Lower lobe of right lung (tissue), 2 donors: ENCODE results near the gene SGK1. TPM values are rescaled to one million over a fixed set of nuclear protein-coding genes. Genes with fewer than 3 reads are reported as not detected.
A peak's percentile ranks its signal among the peaks of the same experiment; 100 is the strongest.

Experiments used
- ATAC-seq, 2 donors: fragments of 200-7000 bp; cut with Tn5 transposase; one replicate each; pipeline ENCODE4 v1.9.1; 2020 to 2022; ENCODE audit warnings: mild to moderate bottlenecking in 2 of 2, moderate library complexity in 2 of 2
- DNase-seq: peaks from one replicate; pipeline ENCODE4 v3.0.0-alpha.2; 2020
- H3K27ac ChIP-seq: fragments of 200-600 bp; one replicate; pipeline ENCODE4 v1.8.0; 2022
- H3K27me3 ChIP-seq: fragments of 200-600 bp; one replicate; pipeline ENCODE4 v1.8.0; 2022; ENCODE audit warnings: low read depth
- H3K36me3 ChIP-seq: fragments of 200-600 bp; one replicate; pipeline ENCODE4 v1.8.0; 2022; ENCODE audit warnings: mild to moderate bottlenecking
- H3K4me1 ChIP-seq: fragments of 200-600 bp; one replicate; pipeline ENCODE4 v1.8.0; 2022
- H3K4me3 ChIP-seq: fragments of 200-600 bp; one replicate; pipeline ENCODE4 v1.8.0; 2022; ENCODE audit warnings: mild to moderate bottlenecking
- H3K9me3 ChIP-seq: fragments of 200-600 bp; one replicate; pipeline ENCODE4 v1.8.0; 2022
- intact Hi-C: fragments of 100-400 bp; cut with DNase I; formaldehyde crosslinking; loops from one replicate; pipeline ENCODE4 v1.11.0; 2022
- total RNA-seq: library from RNA; stranded (reverse); fragmentation: NEBNext Ultra II Directional; extraction: Animal tissue kit (Norgen Biotek cat#: 25700); gene quantifications from one replicate; pipeline ENCODE4 v1.2.1, GENCODE V29; 2021
- TF ChIP-seq, protein P1 (sequence below): fragments of 200-600 bp; IDR thresholded peaks from one replicate; pipeline ENCODE4 v1.8.0; 2022; ENCODE audit warnings: antibody characterized with exemption, mild to moderate bottlenecking
- donor health status: DM: no; HTN: yes; CAD: no; lungs with severe emphysema.

SGK1 gene
- total RNA-seq, 1 donor from 2014 or later, result 195 TPM

DNA sequence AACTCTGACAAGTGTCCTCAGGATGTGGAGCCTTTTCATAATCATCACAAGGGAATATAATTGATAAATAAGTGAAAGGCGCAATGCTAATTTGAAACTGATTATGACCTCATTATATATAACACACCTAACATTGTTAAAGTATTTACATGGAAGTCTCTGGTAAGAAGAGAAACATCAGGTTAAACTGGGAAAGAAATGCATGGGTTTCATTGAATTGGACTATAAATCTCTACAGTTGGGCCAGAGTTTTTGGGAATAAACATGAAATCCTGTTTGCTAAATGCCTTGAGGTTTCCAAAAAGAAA, 1.0 kb upstream of the SGK1 start:
- TF ChIP-seq, protein P1, sequence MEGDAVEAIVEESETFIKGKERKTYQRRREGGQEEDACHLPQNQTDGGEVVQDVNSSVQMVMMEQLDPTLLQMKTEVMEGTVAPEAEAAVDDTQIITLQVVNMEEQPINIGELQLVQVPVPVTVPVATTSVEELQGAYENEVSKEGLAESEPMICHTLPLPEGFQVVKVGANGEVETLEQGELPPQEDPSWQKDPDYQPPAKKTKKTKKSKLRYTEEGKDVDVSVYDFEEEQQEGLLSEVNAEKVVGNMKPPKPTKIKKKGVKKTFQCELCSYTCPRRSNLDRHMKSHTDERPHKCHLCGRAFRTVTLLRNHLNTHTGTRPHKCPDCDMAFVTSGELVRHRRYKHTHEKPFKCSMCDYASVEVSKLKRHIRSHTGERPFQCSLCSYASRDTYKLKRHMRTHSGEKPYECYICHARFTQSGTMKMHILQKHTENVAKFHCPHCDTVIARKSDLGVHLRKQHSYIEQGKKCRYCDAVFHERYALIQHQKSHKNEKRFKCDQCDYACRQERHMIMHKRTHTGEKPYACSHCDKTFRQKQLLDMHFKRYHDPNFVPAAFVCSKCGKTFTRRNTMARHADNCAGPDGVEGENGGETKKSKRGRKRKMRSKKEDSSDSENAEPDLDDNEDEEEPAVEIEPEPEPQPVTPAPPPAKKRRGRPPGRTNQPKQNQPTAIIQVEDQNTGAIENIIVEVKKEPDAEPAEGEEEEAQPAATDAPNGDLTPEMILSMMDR, result no peak
- DNase-seq (no peak), ATAC-seq (no peak)
- intact Hi-C loops, result no loop called here
- H3K9me3 ChIP-seq, result no peaks in the 10 kb centered on the region
- no peaks in the 10 kb centered on the region for H3K4me1 ChIP-seq
- peaks cover 11% of the 10 kb centered on the region for H3K27me3 ChIP-seq
- H3K4me3 ChIP-seq, result no peak overlapping the region
- H3K27ac ChIP-seq, result no peak overlapping the region
- H3K36me3 ChIP-seq, result no peaks in the 10 kb centered on the region

DNA sequence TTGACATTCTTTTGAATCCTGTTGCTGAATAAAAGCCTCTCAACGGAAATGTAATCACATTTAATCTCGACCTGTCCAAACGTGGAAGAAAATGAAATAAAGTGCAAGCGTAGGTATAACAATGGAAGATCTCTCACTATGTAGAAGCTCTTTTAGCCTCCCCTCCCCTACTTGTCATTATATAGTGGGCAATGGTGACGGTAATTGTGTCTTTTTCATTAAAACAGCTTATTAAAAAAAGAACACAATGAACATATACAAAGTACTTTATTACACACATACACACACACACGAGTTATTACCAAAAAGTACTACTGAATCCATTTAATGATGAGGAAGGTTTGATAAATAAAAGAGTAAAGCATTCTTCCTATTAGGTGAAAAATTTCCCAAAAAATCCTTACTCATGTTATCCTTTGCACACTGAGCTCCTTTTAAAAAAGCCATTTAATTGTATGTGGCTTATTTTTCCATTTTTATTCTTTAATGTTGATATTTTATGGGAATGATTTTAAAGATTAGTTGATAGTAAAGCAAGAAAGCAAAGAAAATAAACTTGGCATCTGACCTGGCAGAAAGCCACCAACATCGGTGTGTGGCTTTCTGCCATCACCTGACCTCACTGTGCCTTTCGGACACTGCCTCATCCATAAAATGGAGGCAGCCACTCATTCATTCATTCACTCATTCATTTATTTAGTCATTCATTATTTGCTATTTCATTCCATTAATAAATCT, 493 bp upstream of the SGK1 start:
- no peak for ATAC-seq
- no peak overlapping the region for H3K27ac ChIP-seq
- no peak for DNase-seq
- no peaks in the 10 kb centered on the region for H3K4me1 ChIP-seq
- intact Hi-C loops, result no loop called here
- no peaks in the 10 kb centered on the region for H3K9me3 ChIP-seq
- no peaks in the 10 kb centered on the region for H3K36me3 ChIP-seq
- TF ChIP-seq, protein P1, result no peak
- H3K27me3 ChIP-seq, result peaks cover 11% of the 10 kb centered on the region
- peak overlapping the region; percentile 52 for H3K4me3 ChIP-seq

DNA sequence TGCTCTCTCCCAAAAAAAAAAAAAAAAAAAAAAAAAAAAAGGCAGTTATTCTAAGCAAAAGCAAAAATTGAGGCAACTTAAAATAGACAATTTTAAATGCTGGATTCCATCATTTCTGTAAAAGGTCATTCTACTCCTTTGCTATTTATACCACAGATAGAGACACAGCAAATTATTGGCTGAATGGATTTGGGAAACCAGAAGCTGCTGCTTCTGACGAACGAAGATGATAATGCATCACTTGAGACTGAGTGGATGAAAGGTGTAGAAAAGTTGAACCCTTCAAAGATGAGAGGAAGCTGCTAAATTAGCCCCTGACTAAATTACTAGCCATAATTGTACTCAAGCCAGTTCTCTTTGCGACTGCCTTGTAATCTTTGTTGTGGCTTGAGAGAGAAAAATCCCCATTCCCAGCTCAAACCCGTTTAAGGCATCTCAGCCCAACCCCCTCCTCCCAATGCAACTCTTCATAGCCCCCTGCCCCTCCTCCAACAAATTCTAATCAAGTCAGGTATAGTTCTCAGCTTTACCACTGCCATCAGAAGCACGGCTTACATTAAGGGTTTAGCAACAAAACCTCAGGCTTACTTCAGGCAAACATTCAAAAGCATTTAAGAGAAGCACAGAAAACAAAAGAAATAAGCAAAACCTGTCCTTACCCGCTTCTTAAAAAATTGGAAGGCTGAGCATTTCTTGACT, 1.0 kb downstream of the SGK1 start:
- intact Hi-C loops, result no loop called here
- Histone ChIP-seq H3K27me3 (peaks cover 11% of the 10 kb centered on the region), H3K36me3 (no peaks in the 10 kb centered on the region), H3K27ac (no peak overlapping the region), H3K4me1 (no peaks in the 10 kb centered on the region), H3K4me3 (peak overlapping the region; percentile 52), H3K9me3 (no peaks in the 10 kb centered on the region)
- DNase-seq (no peak), ATAC-seq (no peak)
- TF ChIP-seq, protein P1, result no peak

DNA sequence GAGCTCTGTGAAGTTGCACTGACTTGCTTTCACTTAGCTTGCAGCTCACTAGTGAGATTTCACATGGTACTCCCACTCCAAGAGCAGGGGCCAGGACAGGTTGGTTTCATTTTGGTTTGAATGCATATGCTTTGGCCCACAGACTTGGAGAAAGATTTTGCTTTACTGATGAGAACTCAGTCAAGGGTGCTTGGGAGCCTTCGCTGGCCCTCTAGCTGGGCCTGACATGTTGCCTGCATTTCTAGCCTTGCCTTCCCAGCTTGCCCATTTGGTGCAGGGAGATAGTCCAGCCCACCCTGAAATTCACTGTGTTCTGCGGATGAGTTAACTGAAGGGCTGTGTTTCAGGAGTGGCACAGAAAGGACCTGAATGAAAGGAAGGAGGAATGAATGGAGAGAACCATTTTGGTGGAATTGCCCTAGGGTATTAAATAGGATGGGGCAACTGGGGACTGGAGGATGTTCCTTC, 1.9 kb downstream of the SGK1 start:
- Histone ChIP-seq H3K27me3 (peaks cover 11% of the 10 kb centered on the region), H3K36me3 (no peaks in the 10 kb centered on the region), H3K27ac (no peak overlapping the region), H3K4me1 (no peaks in the 10 kb centered on the region), H3K9me3 (no peaks in the 10 kb centered on the region), H3K4me3 (no peak overlapping the region)
- DNase-seq (no peak), ATAC-seq (no peak)
- TF ChIP-seq, protein P1, result no peak
- intact Hi-C loops, result no loop called here

DNA sequence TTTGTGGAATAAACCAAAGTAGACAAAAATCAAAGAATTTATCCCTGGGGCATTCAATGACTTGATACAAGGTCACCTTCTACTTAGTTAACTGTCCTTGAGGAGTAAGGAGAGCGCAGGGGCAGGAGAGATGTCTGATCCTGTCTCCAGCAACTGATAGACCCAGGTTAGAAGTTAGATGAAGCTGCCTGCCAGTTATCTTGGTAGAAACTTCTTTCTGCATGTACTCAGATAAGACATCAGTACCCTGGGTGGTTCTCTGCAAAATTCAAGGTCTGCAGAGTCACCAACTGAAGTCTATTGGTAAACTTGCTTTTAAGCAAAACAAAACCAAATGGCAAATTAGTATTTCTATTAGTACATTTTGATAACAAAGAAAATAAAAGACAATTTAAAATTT, 2.7 kb downstream of the SGK1 start:
- TF ChIP-seq, protein P1, result no peak
- no peak overlapping the region for H3K4me3 ChIP-seq
- H3K27me3 ChIP-seq, result peaks cover 11% of the 10 kb centered on the region
- ATAC-seq (no peak), DNase-seq (no peak)
- H3K36me3 ChIP-seq, result no peaks in the 10 kb centered on the region
- H3K9me3 ChIP-seq, result no peaks in the 10 kb centered on the region
- no peak overlapping the region for H3K27ac ChIP-seq
- intact Hi-C loops, result no loop called here
- no peaks in the 10 kb centered on the region for H3K4me1 ChIP-seq
